ENCODE measurements around the gene SNED1.

SNED1 gene

DNA sequence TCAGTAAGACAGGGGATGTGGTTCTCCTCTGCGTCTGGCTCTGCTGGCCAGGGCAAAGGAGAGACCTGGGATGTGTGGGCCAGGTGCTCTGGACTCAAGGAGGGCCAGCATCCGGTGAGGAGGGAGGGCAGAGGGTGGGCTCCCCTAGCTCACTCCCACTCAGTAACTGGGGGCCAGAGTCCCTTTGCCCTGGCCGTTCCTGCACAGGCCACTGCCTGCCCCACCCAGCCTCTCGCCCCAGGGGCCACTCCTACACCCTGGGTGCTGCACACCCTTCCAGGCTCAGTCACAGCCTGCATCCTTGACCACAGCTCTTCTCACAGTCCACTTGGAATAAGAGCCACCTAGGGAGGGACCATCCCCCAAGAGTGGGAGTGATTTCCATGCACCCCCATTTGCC, 41.0 kb downstream of the SNED1 start:
- peaks cover 53% of the 10 kb centered on the region for H3K36me3 ChIP-seq (ENCODE audit: control insufficient read depth, low read length)
- peaks cover 26% of the 10 kb centered on the region for H3F3A ChIP-seq (ENCODE audit: control insufficient read depth, insufficient read depth)
- H3K4me1 ChIP-seq (ENCODE audit: control insufficient read depth, low read length), result peaks cover 83% of the 10 kb centered on the region
- peak overlapping the region; percentile 95 for H3K4me2 ChIP-seq (ENCODE audit: low read length)
- peaks cover 56% of the 10 kb centered on the region for H3K79me2 ChIP-seq (ENCODE audit: control insufficient read depth, low read length)
- H3K4me3 ChIP-seq (ENCODE audit: low read length), result peak overlapping the region; percentile 95
- H3K9me2 ChIP-seq (replicated peaks; ENCODE audit: control insufficient read depth, low read length), result no peaks in the 10 kb centered on the region
- H3K27me3 ChIP-seq (ENCODE audit: control insufficient read depth, low read length), result peaks cover 7% of the 10 kb centered on the region
- no peaks in the 10 kb centered on the region for H4K20me1 ChIP-seq (ENCODE audit: control insufficient read depth, insufficient read depth, low read depth, low read length)
- peak overlapping the region; percentile 95 for H3K27ac ChIP-seq (ENCODE audit: low read depth, low read length)
- TF ChIP-seq EZH2phosphoT487 (IDR thresholded peaks at IDR 0.05; ENCODE audit: borderline replicate concordance, low read length), result no peak
- TF ChIP-seq, protein P1, sequence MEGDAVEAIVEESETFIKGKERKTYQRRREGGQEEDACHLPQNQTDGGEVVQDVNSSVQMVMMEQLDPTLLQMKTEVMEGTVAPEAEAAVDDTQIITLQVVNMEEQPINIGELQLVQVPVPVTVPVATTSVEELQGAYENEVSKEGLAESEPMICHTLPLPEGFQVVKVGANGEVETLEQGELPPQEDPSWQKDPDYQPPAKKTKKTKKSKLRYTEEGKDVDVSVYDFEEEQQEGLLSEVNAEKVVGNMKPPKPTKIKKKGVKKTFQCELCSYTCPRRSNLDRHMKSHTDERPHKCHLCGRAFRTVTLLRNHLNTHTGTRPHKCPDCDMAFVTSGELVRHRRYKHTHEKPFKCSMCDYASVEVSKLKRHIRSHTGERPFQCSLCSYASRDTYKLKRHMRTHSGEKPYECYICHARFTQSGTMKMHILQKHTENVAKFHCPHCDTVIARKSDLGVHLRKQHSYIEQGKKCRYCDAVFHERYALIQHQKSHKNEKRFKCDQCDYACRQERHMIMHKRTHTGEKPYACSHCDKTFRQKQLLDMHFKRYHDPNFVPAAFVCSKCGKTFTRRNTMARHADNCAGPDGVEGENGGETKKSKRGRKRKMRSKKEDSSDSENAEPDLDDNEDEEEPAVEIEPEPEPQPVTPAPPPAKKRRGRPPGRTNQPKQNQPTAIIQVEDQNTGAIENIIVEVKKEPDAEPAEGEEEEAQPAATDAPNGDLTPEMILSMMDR (IDR thresholded peaks at IDR 0.05; ENCODE audit: low read depth, low read length, poor library complexity, severe bottlenecking), result no peak
- peaks cover 7% of the 10 kb centered on the region; the same call in 1 of the 2 replicates for H3K9me3 ChIP-seq (ENCODE audit: control insufficient read depth, insufficient read depth, low read length)

DNA sequence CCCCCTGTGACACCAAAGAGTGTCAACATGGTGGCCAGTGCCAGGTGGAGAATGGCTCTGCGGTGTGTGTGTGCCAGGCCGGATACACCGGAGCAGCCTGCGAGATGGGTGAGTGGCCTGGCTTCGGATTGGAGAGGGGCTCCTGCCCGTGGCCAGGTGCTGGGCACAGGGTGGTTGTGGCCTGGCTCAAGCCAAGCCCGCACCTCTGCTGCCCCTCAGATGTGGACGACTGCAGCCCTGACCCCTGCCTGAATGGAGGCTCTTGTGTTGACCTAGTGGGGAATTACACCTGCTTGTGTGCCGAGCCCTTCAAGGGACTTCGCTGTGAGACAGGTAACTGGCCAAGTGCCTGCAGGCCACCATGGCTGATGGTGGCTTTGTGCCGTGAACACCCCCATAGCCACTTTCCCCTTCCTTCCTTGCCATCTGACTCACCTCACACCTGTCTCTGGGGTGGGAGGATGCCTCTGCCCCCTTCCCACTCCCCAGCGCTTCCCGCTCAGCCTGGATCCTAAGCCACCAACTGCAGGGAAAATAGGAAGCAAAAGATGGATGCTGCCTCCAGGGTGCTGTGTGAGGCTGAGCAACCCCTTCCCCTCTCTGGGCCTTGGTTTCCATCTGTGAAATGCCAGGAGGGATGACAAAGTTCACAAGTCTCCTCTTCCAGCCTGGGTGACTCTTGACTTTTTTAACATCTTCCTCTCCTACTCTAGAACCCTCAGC, 41.8 kb downstream of the SNED1 start:
- Histone ChIP-seq H3K4me1 (ENCODE audit: control insufficient read depth, low read length) (peaks cover 85% of the 10 kb centered on the region), H3K4me2 (ENCODE audit: low read length) (peak overlapping the region; percentile 95), H3K79me2 (ENCODE audit: control insufficient read depth, low read length) (peaks cover 61% of the 10 kb centered on the region), H3K4me3 (ENCODE audit: low read length) (peak overlapping the region; percentile 95), H3K9me2 (replicated peaks; ENCODE audit: control insufficient read depth, low read length) (no peaks in the 10 kb centered on the region), H3K27me3 (ENCODE audit: control insufficient read depth, low read length) (peaks cover 5% of the 10 kb centered on the region), H3K9me3 (ENCODE audit: control insufficient read depth, insufficient read depth, low read length) (peaks cover 15% of the 10 kb centered on the region; the same call in 1 of the 2 replicates), H3F3A (ENCODE audit: control insufficient read depth, insufficient read depth) (peaks cover 29% of the 10 kb centered on the region), H4K20me1 (ENCODE audit: control insufficient read depth, insufficient read depth, low read depth, low read length) (no peaks in the 10 kb centered on the region), H3K36me3 (ENCODE audit: control insufficient read depth, low read length) (peaks cover 61% of the 10 kb centered on the region), H3K27ac (ENCODE audit: low read depth, low read length) (peak overlapping the region; percentile 95)
- TF ChIP-seq, protein P1 (IDR thresholded peaks at IDR 0.05; ENCODE audit: low read depth, low read length, poor library complexity, severe bottlenecking), result no peak
- no peak for TF ChIP-seq EZH2phosphoT487 (IDR thresholded peaks at IDR 0.05; ENCODE audit: borderline replicate concordance, low read length)

DNA sequence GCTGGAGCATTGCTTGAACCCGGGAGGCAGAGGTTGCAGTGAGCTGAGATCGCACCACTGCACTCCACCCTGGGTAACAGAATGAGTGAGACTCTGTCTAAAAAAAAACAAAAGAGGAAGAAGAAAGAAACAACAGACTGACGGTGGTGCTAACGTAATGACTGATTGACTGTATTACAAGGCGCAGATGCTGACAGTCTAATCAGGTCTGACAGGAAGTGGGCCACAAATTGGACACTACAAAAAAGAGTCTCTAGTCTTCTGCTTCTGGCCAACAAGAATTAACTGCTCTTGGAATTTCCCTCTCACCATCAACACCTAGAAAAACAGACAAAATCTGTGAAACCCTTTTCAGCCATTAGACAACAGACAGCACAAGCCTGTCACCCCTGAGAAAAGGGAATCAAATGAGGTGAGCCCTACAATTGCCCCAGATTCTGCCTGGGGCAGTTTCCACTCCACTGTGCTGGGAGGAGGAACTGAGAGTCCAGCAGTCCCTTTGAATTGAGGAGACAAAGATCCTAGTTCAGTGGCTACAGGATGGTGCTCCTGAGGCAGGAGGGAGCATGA, 43.3 kb downstream of the SNED1 start:
- Histone ChIP-seq H3K4me2 (ENCODE audit: low read length) (peak overlapping the region; percentile 95), H3F3A (ENCODE audit: control insufficient read depth, insufficient read depth) (peaks cover 29% of the 10 kb centered on the region), H3K9me3 (ENCODE audit: control insufficient read depth, insufficient read depth, low read length) (peaks cover 15% of the 10 kb centered on the region; the same call in 1 of the 2 replicates), H4K20me1 (ENCODE audit: control insufficient read depth, insufficient read depth, low read depth, low read length) (no peaks in the 10 kb centered on the region), H3K36me3 (ENCODE audit: control insufficient read depth, low read length) (peaks cover 75% of the 10 kb centered on the region), H3K4me3 (ENCODE audit: low read length) (peak overlapping the region; percentile 95), H3K9me2 (replicated peaks; ENCODE audit: control insufficient read depth, low read length) (no peaks in the 10 kb centered on the region), H3K27ac (ENCODE audit: low read depth, low read length) (peak overlapping the region; percentile 95), H3K27me3 (ENCODE audit: control insufficient read depth, low read length) (no peaks in the 10 kb centered on the region), H3K79me2 (ENCODE audit: control insufficient read depth, low read length) (peaks cover 64% of the 10 kb centered on the region), H3K4me1 (ENCODE audit: control insufficient read depth, low read length) (peaks cover 78% of the 10 kb centered on the region)
- no peak for TF ChIP-seq EZH2phosphoT487 (IDR thresholded peaks at IDR 0.05; ENCODE audit: borderline replicate concordance, low read length)
- TF ChIP-seq, protein P1 (IDR thresholded peaks at IDR 0.05; ENCODE audit: low read depth, low read length, poor library complexity, severe bottlenecking), result no peak

Measured in DOHH2 (cell line).